K562 (cell line): ENCODE data around the gene UIMC1. TPM values are rescaled to one million over a fixed set of nuclear protein-coding genes. Genes with fewer than 3 reads are reported as not detected.

Experiments used
- ATAC-seq: fragments of 200-7000 bp; cut with Tn5 transposase; 3 replicates; pipeline ENCODE4 v1.9.1; 2020; ENCODE audit warnings: moderate library complexity
- BruUV-seq: library from RNA; stranded (reverse); fragments of 400-500 nt; replicated peaks from 2 replicates; lab custom pipeline; 2021; lab: Mats Ljungman, UMichigan
- CTCF ChIA-PET: fragments of 300-600 bp; formaldehyde crosslinking; extraction: SDS; loops from one replicate; lab custom pipeline; 2021; ENCODE audit warnings: low intra/inter-chr PET ratio; lab: Yijun Ruan, JAX
- POLR2A ChIA-PET: fragments of 300-600, 350-650 bp; sonication (Branson Sonifier 250); formaldehyde crosslinking; extraction: SDS; loops from one replicate; lab custom pipeline; 2021; ENCODE audit warnings: antibody characterized with exemption, inconsistent platforms; lab: Yijun Ruan, JAX
- DNase-seq, 4 experiments: peaks; one replicate each; pipeline versions ENCODE4 v3.0.0 to v3.0.0-alpha.2; 2011 to 2018; ENCODE audit warnings: low spot score in 3 of 4, mixed read lengths in 3 of 4; ENCODE audit errors: extremely low read depth in 1 of 4
- FAIRE-seq: peaks from 2 replicates; lab custom pipeline; 2011; peaks lifted over from hg19 to GRCh38; lab: Jason Lieb, UNC
- H2AFZ ChIP-seq: 2 replicates; pipeline ENCODE4 v1.6.0; 2011; ENCODE audit warnings: low read depth, low read length, control low read depth, inconsistent platforms
- H3K27ac ChIP-seq: fragments of 200-600 bp; 3 replicates; pipeline ENCODE4 v1.8.0; 2011; ENCODE audit warnings: low read depth, mild to moderate bottlenecking, control low read depth, inconsistent platforms, low read length, moderate library complexity, mixed read lengths; ENCODE audit errors: extremely low read depth
- H3K27me3 ChIP-seq, 2 experiments: fragments of 300-600 bp in 1 of 2; 2 replicates in 1 of 2; 3 replicates in 1 of 2; pipeline versions ENCODE4 v1.6.0 to v1.8.0; 2011; ENCODE audit warnings: inconsistent platforms in 2 of 2, low read length in 2 of 2, mild to moderate bottlenecking in 1 of 2, mixed read lengths in 1 of 2, moderate library complexity in 1 of 2; ENCODE audit not compliant: control insufficient read depth in 2 of 2, insufficient read depth in 2 of 2
- H3K36me3 ChIP-seq: fragments of 300-600 bp; 3 replicates; pipeline ENCODE4 v1.8.0; 2011; ENCODE audit warnings: mild to moderate bottlenecking, low read length, inconsistent platforms; ENCODE audit not compliant: control insufficient read depth, insufficient read depth
- H3K4me1 ChIP-seq, 2 experiments: fragments of 200-600 bp in 1 of 2; replicated peaks in 1 of 2; 2 replicates in 1 of 2; 3 replicates in 1 of 2; pipeline versions ENCODE4 v1.5.1 to v1.8.0; 2011; ENCODE audit warnings: inconsistent platforms in 2 of 2, low read length in 2 of 2, mild to moderate bottlenecking in 1 of 2, mixed read lengths in 1 of 2, moderate library complexity in 1 of 2; ENCODE audit not compliant: control insufficient read depth in 2 of 2, insufficient read depth in 2 of 2
- H3K4me2 ChIP-seq: 2 replicates; pipeline ENCODE4 v1.6.1; 2011; ENCODE audit warnings: low read length, control low read depth, inconsistent platforms, mixed read lengths; ENCODE audit not compliant: insufficient read depth
- H3K4me3 ChIP-seq: fragments of 200-600 bp; sonication (generic), shearing (Covaris generic); 2 replicates; pipeline ENCODE4 v1.5.1; 2016; ENCODE audit warnings: control low read depth, inconsistent platforms
- H3K79me2 ChIP-seq: fragments of 200-600 bp; 3 replicates; pipeline ENCODE4 v1.8.0; 2011; ENCODE audit warnings: low read length, inconsistent platforms; ENCODE audit not compliant: control insufficient read depth, insufficient read depth
- H3K9ac ChIP-seq, 2 experiments: 2 replicates each; pipeline versions ENCODE4 v1.6.0 to v1.6.1; 2011; ENCODE audit warnings: low read depth in 2 of 2, low read length in 2 of 2, control low read depth in 1 of 2, inconsistent platforms in 1 of 2, mild to moderate bottlenecking in 1 of 2, mixed read lengths in 1 of 2; ENCODE audit not compliant: insufficient read depth in 1 of 2
- H3K9me1 ChIP-seq: one replicate; pipeline ENCODE4 v1.6.0; 2011; ENCODE audit warnings: inconsistent platforms, mild to moderate bottlenecking, low read length, moderate library complexity; ENCODE audit not compliant: control insufficient read depth, insufficient read depth
- H3K9me3 ChIP-seq: replicated peaks from 2 replicates; pipeline ENCODE4 v1.5.1; 2011; ENCODE audit warnings: low read depth, low read length, inconsistent platforms; ENCODE audit not compliant: control insufficient read depth, insufficient read depth
- H4K20me1 ChIP-seq: replicated peaks from 2 replicates; pipeline ENCODE4 v1.6.1; 2011; ENCODE audit warnings: low read length, inconsistent platforms, mixed read lengths; ENCODE audit not compliant: control insufficient read depth, insufficient read depth
- CBX2 ChIP-seq: fragments of 200-600 bp; sonication (generic); IDR thresholded peaks from one replicate; pipeline ENCODE4 v1.6.1; 2012; ENCODE audit warnings: mild to moderate bottlenecking, low read length, inconsistent platforms; ENCODE audit not compliant: insufficient read depth, poor library complexity, severe bottlenecking
- ETV5 ChIP-seq: sonication (generic); formaldehyde crosslinking; IDR thresholded peaks from 2 replicates; pipeline ENCODE4 v1.4.0; 2020; ENCODE audit warnings: low read depth, mild to moderate bottlenecking, missing genetic modification reagents
- JUNB ChIP-seq: fragments of 450-650 bp; formaldehyde crosslinking; conservative IDR thresholded peaks from 2 replicates; pipeline ENCODE4 v1.4.0; 2020; ENCODE audit warnings: mild to moderate bottlenecking
- PML ChIP-seq: IDR thresholded peaks from 2 replicates; pipeline ENCODE4 v1.6.1; 2012; ENCODE audit warnings: low read length, inconsistent platforms
- POLR2H ChIP-seq: IDR thresholded peaks from 2 replicates; pipeline ENCODE4 v1.6.1; 2016; ENCODE audit warnings: missing genetic modification characterization, low read depth, mild to moderate bottlenecking, control low read depth, missing compliant biosample characterization, moderate library complexity
- RBBP5 ChIP-seq: fragments of 200-600 bp; sonication (generic); IDR thresholded peaks from 2 replicates; pipeline ENCODE4 v1.6.1; 2012; ENCODE audit warnings: borderline replicate concordance, mild to moderate bottlenecking, low read length, control low read depth, inconsistent platforms; ENCODE audit not compliant: insufficient read depth, poor library complexity, severe bottlenecking
- SRF ChIP-seq, 2 experiments: fragments of 250-450, 450-650 bp in 1 of 2; sonication (Bioruptor Pico) in 1 of 2; sonication (generic) in 1 of 2; formaldehyde crosslinking; IDR thresholded peaks; 2 replicates each; pipeline versions ENCODE4 v1.5.0 to v1.5.1; 2020 to 2022; ENCODE audit warnings: mild to moderate bottlenecking in 1 of 2, missing genetic modification reagents in 1 of 2
- SRSF1 ChIP-seq: fragments of 200-400 bp; formaldehyde crosslinking; IDR thresholded peaks from 2 replicates; pipeline ENCODE4 v1.6.1; 2017; ENCODE audit warnings: mild to moderate bottlenecking, low read depth, low read length, moderate library complexity
- TAF7 ChIP-seq: fragments of 450-650 bp; IDR thresholded peaks from 2 replicates; pipeline ENCODE4 v1.6.1; 2016; ENCODE audit warnings: missing genetic modification characterization, missing compliant biosample characterization
- TEAD4 ChIP-seq, 2 experiments: sonication (generic) in 1 of 2; formaldehyde crosslinking in 1 of 2; IDR thresholded peaks; 2 replicates each; pipeline versions ENCODE4 v1.6.1 to v1.8.0; 2012 to 2022; ENCODE audit warnings: borderline replicate concordance in 1 of 2, inconsistent platforms in 1 of 2, low read length in 1 of 2, mild to moderate bottlenecking in 1 of 2, missing genetic modification reagents in 1 of 2
- XRCC3 ChIP-seq: fragments of 450-650 bp; IDR thresholded peaks from 2 replicates; pipeline ENCODE4 v1.6.1; 2017; ENCODE audit warnings: mild to moderate bottlenecking, moderate library complexity
- ZBTB11 ChIP-seq, 3 experiments: fragments of 200-800 bp in 1 of 3; fragments of 250-450 bp in 1 of 3; fragments of 450-650 bp in 1 of 3; sonication (Bioruptor Pico) in 1 of 3; sonication (Bioruptor generic) in 1 of 3; formaldehyde crosslinking in 1 of 3; IDR thresholded peaks; 2 replicates each; pipeline versions ENCODE4 v1.6.1 to v1.8.0; 2016 to 2022; ENCODE audit warnings: mild to moderate bottlenecking in 2 of 3, missing genetic modification characterization in 2 of 3, missing compliant biosample characterization in 1 of 3, moderate library complexity in 1 of 3
- ZNF274 ChIP-seq: IDR thresholded peaks from 2 replicates; pipeline ENCODE4 v1.6.1; 2011; ENCODE audit warnings: low read depth, mild to moderate bottlenecking, low read length, moderate library complexity, borderline replicate concordance
- ZNF282 ChIP-seq: sonication (generic); formaldehyde crosslinking; IDR thresholded peaks from 2 replicates; pipeline ENCODE4 v1.8.1; 2023; ENCODE audit warnings: missing genetic modification reagents
- ZNF778 ChIP-seq: fragments of 450-650 bp; formaldehyde crosslinking; IDR thresholded peaks from 2 replicates; pipeline ENCODE4 v1.4.0; 2020; ENCODE audit warnings: mild to moderate bottlenecking, moderate library complexity
- WGBS: fragments of 100-300 bp; shearing (Covaris generic); methylation state at CpG from one replicate; pipeline ENCODE4 v1.1.6; 2016; ENCODE audit warnings: low coverage, mixed read lengths; ENCODE audit not compliant: insufficient coverage; ENCODE audit errors: missing lambda C conversion rate; 5-methylcytosine and 5-hydroxymethylcytosine counted together
- in situ Hi-C: fragments of 300-500 bp; cut with MboI; formaldehyde crosslinking; loops from 4 replicates; pipeline ENCODE4 v1.15.0; 2018; ENCODE audit warnings: inconsistent platforms, mixed read lengths
- intact Hi-C: fragments of 100-400 bp; cut with micrococcal nuclease; formaldehyde crosslinking; loops from 2 replicates; pipeline ENCODE4 v1.14.2; 2022
- polyA plus RNA-seq, 8 experiments: library from polyadenylated mRNA; depleted of rRNA in 4 of 8; stranded (reverse) in 5 of 8; unstranded in 3 of 8; fragments of >200 nt; fragmentation: Nextera tagmentation in 2 of 8; fragmentation: Illumina TruSeq in 1 of 8; extraction: Ambion mirVana in 2 of 8; extraction: Trizol in 1 of 8; gene quantifications; 2 replicates each; pipeline versions ENCODE4 v1.2.1 to v1.2.3, GENCODE V29; 2011 to 2014; ENCODE audit warnings: inconsistent platforms in 1 of 8, missing spikeins in 1 of 8
- total RNA-seq, 7 experiments: library from RNA; depleted of rRNA in 6 of 7; stranded (reverse); fragments of >200 nt in 6 of 7; fragmentation: Illumina TruSeq in 2 of 7; extraction: Trizol in 2 of 7; gene quantifications; 2 replicates each; pipeline versions ENCODE4 v1.2.1 to v1.2.3, GENCODE V29; 2011 to 2021; ENCODE audit warnings: low replicate concordance in 1 of 7

UIMC1 gene
- total and polyA plus RNA-seq, 9 of the 15 experiments (the other 6 are each of a cell fraction or from before 2014, with no cell fraction given) = 14.9 to 51.7 (median 36.8) TPM

GRCh38 chr5:176874198-176874780, 132.3 kb downstream of the UIMC1 start:
- DNase-seq (no peak), FAIRE-seq (no peak), ATAC-seq (no peak)
- POLR2A ChIA-PET = interaction anchor here (1.0 kb wide), 1 partner anchor 179 kb away, joined by 3 read pairs; no protein-coding TSS in a partner anchor
- no peak overlapping the region; the same call in 1 of the 2 replicates for H3K4me2 ChIP-seq
- H2AFZ ChIP-seq = no peak overlapping the region
- H4K20me1 ChIP-seq = peaks cover 14% of the 10 kb centered on the region; the same call in 1 of the 2 replicates
- no peak overlapping the region for H3K4me3 ChIP-seq
- in situ Hi-C loops (no loop called here), intact Hi-C loops (no loop called here)
- peaks cover 49 to 69% of the 10 kb centered on the region in 2 experiments for H3K27me3 ChIP-seq
- no peaks in the 10 kb centered on the region for H3K36me3 ChIP-seq
- WGBS = 2% methylated on average over 17 of the region's 20 CpGs
- no TSS peak for BruUV-seq
- peaks cover 0 to 48% of the 10 kb centered on the region in 2 experiments; a peak in 2 of 5 replicates for H3K4me1 ChIP-seq
- no peak overlapping the region for H3K27ac ChIP-seq
- peak overlapping the region in 1 of 2 experiments; percentile 55; a peak in 1 of 4 replicates for H3K9ac ChIP-seq
- H3K79me2 ChIP-seq = no peaks in the 10 kb centered on the region
- H3K9me1 ChIP-seq = peaks cover 4% of the 10 kb centered on the region
- CTCF ChIA-PET = no interaction called here
- no peaks in the 10 kb centered on the region for H3K9me3 ChIP-seq
- TF ChIP-seq XRCC3 = no peak
- no peak for TF ChIP-seq ZBTB11 (CRISPR knock-in tag; IDR thresholded peaks at IDR 0.05)
- no peak for TF ChIP-seq ETV5 (CRISPR knock-in tag)
- TF ChIP-seq SRF (CRISPR knock-in tag; IDR thresholded peaks at IDR 0.05) = no peak
- no peak for TF ChIP-seq POLR2H (tag)
- no peak for TF ChIP-seq ZNF274
- no peak for TF ChIP-seq SRSF1
- TF ChIP-seq ZNF282 = no peak
- TF ChIP-seq ZNF778 (CRISPR knock-in tag) = no peak
- no peak for TF ChIP-seq PML
- TF ChIP-seq CBX2 = no peak
- no peak for TF ChIP-seq TAF7
- TF ChIP-seq JUNB = no peak
- no peak for TF ChIP-seq RBBP5
- TF ChIP-seq TEAD4 (IDR thresholded peaks at IDR 0.05; ENCODE audit: low read length) = no peak
- no peak for TF ChIP-seq TEAD4 (CRISPR knock-in tag; IDR thresholded peaks at IDR 0.05; ENCODE audit: borderline replicate concordance)
